GM18868 (cell line): ENCODE measurements around the gene CCDC185.
"Not testable (repeated sequence)": the region's sequence is repeated elsewhere in the genome, so short reads cannot be mapped to it uniquely, and the experiment has no call there.

Source experiments
- ATAC-seq: cut with Tn5 transposase; IDR thresholded peaks from one replicate; pipeline ENCODE4 v1.9.1; 2021; ENCODE audit warnings: mild to moderate bottlenecking, moderate library complexity; ENCODE audit not compliant: unreplicated experiment

Gene CCDC185

DNA sequence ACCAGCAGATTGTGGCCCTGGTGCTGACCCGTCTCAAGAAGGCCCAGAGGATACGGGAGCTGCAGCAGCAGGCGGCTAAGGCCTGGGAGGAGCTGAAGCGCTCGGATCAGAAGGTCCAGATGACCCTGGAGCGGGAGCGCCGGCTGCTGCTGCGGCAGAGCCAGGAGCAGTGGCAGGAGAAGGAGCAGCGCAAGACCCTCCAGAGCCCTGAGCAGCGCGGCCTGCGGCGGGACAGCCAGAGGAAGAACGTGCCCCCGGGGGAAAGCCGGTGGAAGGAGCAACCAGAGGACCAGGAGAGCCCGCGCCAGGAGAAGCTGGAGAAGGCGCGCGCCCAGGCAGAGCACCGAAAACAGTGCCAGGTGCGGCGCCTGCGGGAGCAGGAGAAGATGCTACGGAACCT, 1.0 kb downstream of the CCDC185 start:
- no peak for ATAC-seq

- ATAC-seq: no peak
Measured at GRCh38 chr1:223394706-223395105, 1.5 kb downstream of the CCDC185 start.

GRCh38 chr1:223399393-223399792, 6.2 kb downstream of the CCDC185 start:
- ATAC-seq: not testable (repeated sequence)

- no peak for ATAC-seq
Measured at GRCh38 chr1:223401873-223402789, 8.9 kb downstream of the CCDC185 start.

- ATAC-seq: no peak
Measured at GRCh38 chr1:223402790-223403142, 9.6 kb downstream of the CCDC185 start.

- ATAC-seq: no peak
Measured at GRCh38 chr1:223403184-223403815, 10.1 kb downstream of the CCDC185 start.

DNA sequence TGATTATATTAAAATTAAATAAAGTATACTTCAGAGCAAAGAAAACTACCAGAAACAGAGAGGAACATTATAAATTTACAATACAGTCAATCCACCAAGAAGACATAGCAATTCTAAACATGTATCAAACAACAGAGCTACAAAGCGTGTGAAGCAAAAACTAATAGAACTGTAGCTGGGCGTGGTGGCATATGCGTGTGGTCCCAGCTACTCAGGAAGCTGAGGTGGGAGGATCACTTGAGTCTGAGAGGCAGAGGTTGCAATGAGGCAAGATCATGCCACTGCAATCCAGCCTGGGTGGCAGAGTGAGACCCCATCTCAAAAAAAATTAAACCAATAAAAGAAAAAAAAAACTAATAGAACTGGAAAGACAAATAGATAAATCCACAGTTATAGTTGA, 12.3 kb downstream of the CCDC185 start:
- no peak for ATAC-seq

DNA sequence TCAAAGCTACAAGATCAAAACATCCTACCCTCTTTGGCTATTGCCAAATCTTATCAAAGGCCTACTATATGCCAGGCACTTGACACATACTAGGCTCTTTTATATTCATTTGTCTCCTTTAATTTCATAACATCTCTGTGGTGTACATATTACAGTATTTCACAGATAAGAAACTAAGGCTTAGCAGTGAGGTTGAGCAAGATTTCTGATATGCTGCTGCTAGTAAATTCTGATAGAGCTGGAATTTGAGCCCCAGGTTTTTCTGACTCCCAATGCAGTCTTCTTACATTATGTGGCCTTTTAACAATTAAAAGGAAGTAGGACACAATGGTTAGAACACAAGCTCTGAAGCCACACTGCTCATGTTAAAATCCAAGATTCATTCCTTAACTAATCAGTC, 16.8 kb downstream of the CCDC185 start:
- ATAC-seq: no peak

- no peak for ATAC-seq
Measured at GRCh38 chr1:223411309-223411708, 18.1 kb downstream of the CCDC185 start.

DNA sequence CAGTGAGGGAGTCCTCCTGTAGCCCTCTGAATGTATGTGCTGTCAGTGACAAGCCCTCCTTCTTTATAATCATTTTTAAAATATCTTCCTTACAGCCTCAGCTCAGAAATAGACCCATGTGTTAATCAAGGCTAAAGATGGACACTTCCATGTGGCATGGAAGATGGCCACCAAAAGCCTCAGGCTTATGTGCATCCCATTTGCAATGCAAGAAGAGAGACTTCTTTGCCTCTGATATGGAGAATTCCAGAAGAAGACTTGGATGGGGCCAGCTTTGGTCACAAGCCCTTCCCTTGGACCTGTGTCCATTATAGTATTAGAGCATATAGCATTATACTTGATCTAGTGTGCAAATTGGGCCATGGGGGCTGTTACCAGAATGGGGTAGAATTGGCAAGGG, 18.5 kb downstream of the CCDC185 start:
- ATAC-seq: no peak

DNA sequence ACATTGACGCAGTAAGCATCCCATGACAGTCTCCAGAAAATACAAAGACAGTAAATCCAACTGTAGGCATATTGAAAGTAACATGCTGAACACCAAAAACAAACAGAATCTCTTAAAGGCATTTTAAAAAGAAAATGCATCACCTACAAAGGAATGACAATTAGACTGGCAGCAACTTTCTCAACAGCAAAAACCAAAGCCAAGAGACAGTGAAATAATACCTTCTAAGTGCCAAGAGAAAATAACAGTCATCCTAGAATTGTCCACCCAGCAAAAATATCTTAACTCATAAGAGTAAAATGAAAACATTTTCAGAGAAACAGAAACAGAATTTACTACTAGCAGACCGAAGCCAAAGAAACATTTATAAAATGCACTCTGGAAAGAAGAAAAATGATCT, 20.0 kb downstream of the CCDC185 start:
- no peak for ATAC-seq

DNA sequence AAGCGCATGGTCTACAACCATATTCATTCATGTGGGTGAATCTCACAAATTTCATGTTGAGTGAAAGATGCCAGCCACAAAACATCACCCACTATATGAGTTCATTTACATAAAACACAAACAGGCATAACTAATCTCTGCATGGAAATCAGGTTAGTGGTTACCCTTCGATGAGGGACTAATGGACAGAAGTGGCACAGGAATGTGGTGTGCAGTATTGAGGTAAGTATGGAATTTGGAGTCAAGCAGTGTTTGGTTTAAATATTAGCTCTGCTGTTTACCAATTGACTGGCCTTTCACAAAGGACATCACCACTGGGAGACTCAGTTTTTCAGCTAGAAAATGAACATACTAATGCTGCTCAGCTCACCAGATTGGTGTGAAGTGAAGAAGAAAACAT, 24.2 kb downstream of the CCDC185 start:
- ATAC-seq: no peak

GRCh38 chr1:223417903-223418663, 24.9 kb downstream of the CCDC185 start:
- no peak for ATAC-seq

- ATAC-seq: no peak
Measured at GRCh38 chr1:223419115-223419514, 25.9 kb downstream of the CCDC185 start.

GRCh38 chr1:223419561-223419960, 26.3 kb downstream of the CCDC185 start:
- no peak for ATAC-seq

DNA sequence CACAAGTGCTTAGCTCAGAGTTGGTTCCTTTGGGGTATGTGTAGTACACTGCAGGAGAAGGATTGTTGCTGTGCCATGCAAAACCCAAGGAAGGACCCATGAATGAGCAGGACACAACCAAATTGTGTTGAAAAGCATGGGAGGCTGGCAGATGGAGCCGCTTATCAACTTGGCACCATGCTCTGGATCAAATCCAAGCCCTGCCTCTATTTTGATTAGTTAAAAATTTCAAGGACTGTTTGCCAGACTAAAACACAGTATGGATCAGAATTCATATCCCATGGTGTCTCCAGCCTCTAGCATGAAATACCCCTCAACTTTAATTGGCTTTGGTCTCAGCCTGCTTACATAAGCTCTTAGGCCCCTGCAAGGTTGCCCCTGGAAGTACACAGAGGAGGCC, 27.8 kb downstream of the CCDC185 start:
- no peak for ATAC-seq

DNA sequence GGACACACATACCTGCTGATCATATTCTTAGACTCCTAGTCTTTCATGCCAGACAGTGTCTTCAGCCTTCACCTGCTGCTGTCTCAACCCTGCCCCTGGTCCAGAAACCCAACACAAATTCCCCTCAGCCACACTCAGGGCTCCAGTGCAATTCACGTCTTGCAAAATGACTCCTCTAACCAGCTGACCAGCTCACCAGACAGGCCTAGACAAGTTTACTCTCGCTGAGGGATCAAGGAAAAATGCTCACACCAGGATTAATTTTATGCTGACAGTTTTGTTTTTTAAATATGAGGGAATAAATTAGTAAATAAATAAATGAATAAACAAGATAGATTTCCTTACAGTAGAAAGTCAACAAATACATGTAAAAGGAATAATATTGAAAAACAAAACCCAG, 28.5 kb downstream of the CCDC185 start:
- no peak for ATAC-seq

- ATAC-seq: no peak
Measured at GRCh38 chr1:223422911-223423310, 29.7 kb downstream of the CCDC185 start.

DNA sequence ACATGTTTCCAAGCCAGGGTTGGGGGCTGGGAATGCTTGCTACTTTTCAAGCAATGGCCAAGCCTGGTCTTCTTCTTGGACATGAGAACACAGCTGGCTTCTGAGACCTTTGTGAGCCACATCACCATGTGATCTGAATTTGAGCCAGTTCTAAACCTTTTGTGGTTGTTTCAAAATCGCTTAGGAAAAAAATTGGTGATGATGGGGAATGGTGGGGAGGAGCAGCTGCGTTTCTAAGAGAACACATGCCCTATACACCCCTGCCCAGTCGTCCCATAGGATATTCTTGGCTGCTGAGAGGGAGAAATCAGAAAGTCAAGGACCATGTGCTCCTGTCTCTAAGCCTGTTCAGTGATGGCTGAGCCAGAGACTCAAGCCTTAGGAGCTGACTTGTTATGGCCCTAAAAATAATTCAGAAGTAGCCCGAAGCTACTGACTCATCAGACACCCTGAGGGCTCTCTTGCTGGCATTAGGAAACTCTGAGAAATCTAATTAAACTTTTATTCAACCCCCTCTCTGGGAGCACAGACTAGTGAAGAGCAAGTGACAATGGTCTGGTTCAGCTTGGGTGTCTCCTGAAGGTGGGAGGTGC, 30.5 kb downstream of the CCDC185 start:
- ATAC-seq: no peak

GRCh38 chr1:223425550-223425949, 32.3 kb downstream of the CCDC185 start:
- ATAC-seq: no peak

- ATAC-seq: no peak
Measured at GRCh38 chr1:223426936-223427335, 33.7 kb downstream of the CCDC185 start.
